GM12878 (cell line): ENCODE data around the gene SPINDOC. TPM values are rescaled to one million over a fixed set of nuclear protein-coding genes. Genes with fewer than 3 reads are reported as not detected.

Experiments used
- ATAC-seq: fragments of 200-7000 bp; cut with Tn5 transposase; 3 replicates; pipeline ENCODE4 v1.9.1; 2020; ENCODE audit warnings: mild to moderate bottlenecking, moderate library complexity
- BruUV-seq: library from RNA; stranded (reverse); fragments of 400-500 nt; replicated peaks from 2 replicates; lab custom pipeline; 2021; lab: Mats Ljungman, UMichigan
- CTCF ChIA-PET: fragments of 300-600 bp; sonication (Branson Sonifier 250); formaldehyde crosslinking; extraction: SDS; loops from one replicate; lab custom pipeline; 2021; ENCODE audit warnings: inconsistent platforms; lab: Yijun Ruan, JAX
- POLR2A ChIA-PET: fragments of 350-600 bp; formaldehyde crosslinking; extraction: SDS; loops from one replicate; lab custom pipeline; 2021; ENCODE audit warnings: inconsistent platforms; lab: Charles Lee
- RAD21 ChIA-PET: fragments of 300-600 bp; sonication (Branson Sonifier 250); formaldehyde crosslinking; loops from one replicate; lab custom pipeline; 2023; ENCODE audit warnings: antibody characterized with exemption; ENCODE audit not compliant: unreplicated experiment; lab: Charles Lee
- SMC1A ChIA-PET: fragments of 300-600 bp; sonication (Branson Sonifier 250); formaldehyde crosslinking; loops from one replicate; lab custom pipeline; 2023; ENCODE audit not compliant: unreplicated experiment, uncharacterized antibody; lab: Charles Lee
- DNase-seq: peaks from one replicate; pipeline ENCODE4 v3.0.0-alpha.2; 2011; ENCODE audit warnings: low read depth, low spot score
- FAIRE-seq: peaks from 3 replicates; lab custom pipeline; 2011; peaks lifted over from hg19 to GRCh38; lab: Jason Lieb, UNC
- H2AFZ ChIP-seq: 2 replicates; pipeline ENCODE4 v1.6.0; 2011; ENCODE audit warnings: low read depth, low read length, control low read depth; ENCODE audit not compliant: control insufficient read depth
- H3K27ac ChIP-seq: 2 replicates; pipeline ENCODE4 v1.5.1; 2011; ENCODE audit warnings: control low read depth; ENCODE audit not compliant: control insufficient read depth, insufficient read depth
- H3K27me3 ChIP-seq, 2 experiments: replicated peaks in 1 of 2; 2 replicates each; pipeline versions ENCODE4 v1.6.0 to v1.6.1; 2011; ENCODE audit warnings: low read length in 1 of 2; ENCODE audit not compliant: control insufficient read depth in 2 of 2, insufficient read depth in 2 of 2
- H3K36me3 ChIP-seq, 2 experiments: 2 replicates each; pipeline ENCODE4 v1.5.1; 2011; ENCODE audit warnings: low read length in 1 of 2; ENCODE audit not compliant: control insufficient read depth in 2 of 2, insufficient read depth in 2 of 2
- H3K4me1 ChIP-seq: 2 replicates; pipeline ENCODE4 v1.6.1; 2011; ENCODE audit warnings: mild to moderate bottlenecking, low read length, moderate library complexity, mixed read lengths; ENCODE audit not compliant: control insufficient read depth, insufficient read depth
- H3K4me2 ChIP-seq: 2 replicates; pipeline ENCODE4 v1.6.0; 2011; ENCODE audit warnings: control low read depth; ENCODE audit not compliant: control insufficient read depth, insufficient read depth
- H3K4me3 ChIP-seq: fragments of 200-600 bp; sonication (generic); 2 replicates; pipeline ENCODE4 v1.5.1; 2016
- H3K79me2 ChIP-seq: 2 replicates; pipeline ENCODE4 v1.6.0; 2011; ENCODE audit warnings: low read length; ENCODE audit not compliant: control insufficient read depth, insufficient read depth
- H3K9ac ChIP-seq: 2 replicates; pipeline ENCODE4 v1.8.0; 2011; ENCODE audit warnings: low read length, control low read depth, mixed read lengths; ENCODE audit not compliant: control insufficient read depth, insufficient read depth
- H3K9me3 ChIP-seq: replicated peaks from 3 replicates; pipeline ENCODE4 v1.5.1; 2011; ENCODE audit warnings: mild to moderate bottlenecking, low read length; ENCODE audit not compliant: control insufficient read depth, insufficient read depth
- H4K20me1 ChIP-seq: 2 replicates; pipeline ENCODE4 v1.6.0; 2011; ENCODE audit not compliant: control insufficient read depth, insufficient read depth
- MXI1 ChIP-seq: fragments of 150-350 bp; IDR thresholded peaks from 2 replicates; pipeline ENCODE4 v1.6.1; 2011; ENCODE audit warnings: low read depth, mild to moderate bottlenecking, inconsistent platforms, low read length, improper control_type of control experiment
- SPI1 ChIP-seq: IDR thresholded peaks from 2 replicates; pipeline ENCODE4 v1.6.1; 2011; ENCODE audit warnings: low read depth, mild to moderate bottlenecking, low read length, moderate library complexity, borderline replicate concordance; ENCODE audit not compliant: insufficient read depth
- TAF1 ChIP-seq: IDR thresholded peaks from 2 replicates; pipeline ENCODE4 v1.6.1; 2011; ENCODE audit warnings: mild to moderate bottlenecking, low read depth, low read length, borderline replicate concordance
- WGBS: methylation state at CpG from one replicate; pipeline ENCODE4 v1.1.6; 2016; ENCODE audit warnings: low lambda C conversion rate; ENCODE audit not compliant: insufficient replicate concordance, insufficient coverage; ENCODE audit errors: missing lambda C conversion rate; 5-methylcytosine and 5-hydroxymethylcytosine counted together
- in situ Hi-C: fragments of 300-500 bp; cut with MboI; formaldehyde crosslinking; loops from 9 replicates; pipeline ENCODE4 v1.14.3; 2018; ENCODE audit warnings: mixed read lengths
- intact Hi-C: fragments of 100-400 bp; cut with micrococcal nuclease; formaldehyde crosslinking; loops from one replicate; pipeline ENCODE4 v1.14.2; 2022; ENCODE audit not compliant: unreplicated experiment
- polyA plus RNA-seq, 11 experiments: library from polyadenylated mRNA; depleted of rRNA in 4 of 11; unstranded in 6 of 11; stranded (reverse) in 5 of 11; fragments of >200 nt; fragmentation: Nextera tagmentation in 4 of 11; fragmentation: Illumina TruSeq in 1 of 11; extraction: Ambion mirVana in 4 of 11; extraction: Trizol in 1 of 11; gene quantifications; 1 replicate in 1 of 11; 2 replicates in 10 of 11; pipeline versions ENCODE4 v1.2.1 to v1.2.3, GENCODE V29; 2011 to 2016; ENCODE audit warnings: inconsistent platforms in 2 of 11, missing spikeins in 2 of 11, low read depth in 1 of 11
- total RNA-seq, 4 experiments: library from RNA; depleted of rRNA in 3 of 4; stranded (reverse); fragments of >200 nt in 3 of 4; fragmentation: Illumina TruSeq in 1 of 4; extraction: Trizol in 1 of 4; gene quantifications; 2 replicates each; pipeline versions ENCODE4 v1.2.1 to v1.2.3, GENCODE V29; 2013 to 2021
- TF ChIP-seq, protein P1 (sequence below): fragments of 450-650 bp; IDR thresholded peaks from 2 replicates; pipeline ENCODE4 v1.6.1; 2017; ENCODE audit warnings: low read depth, mild to moderate bottlenecking, moderate library complexity

Gene SPINDOC
- total and polyA plus RNA-seq, 10 of the 15 experiments (the other 5 are each of a cell fraction or from before 2014, with no cell fraction given) = 0.88 to 38.2 (median 16.9) TPM

DNA sequence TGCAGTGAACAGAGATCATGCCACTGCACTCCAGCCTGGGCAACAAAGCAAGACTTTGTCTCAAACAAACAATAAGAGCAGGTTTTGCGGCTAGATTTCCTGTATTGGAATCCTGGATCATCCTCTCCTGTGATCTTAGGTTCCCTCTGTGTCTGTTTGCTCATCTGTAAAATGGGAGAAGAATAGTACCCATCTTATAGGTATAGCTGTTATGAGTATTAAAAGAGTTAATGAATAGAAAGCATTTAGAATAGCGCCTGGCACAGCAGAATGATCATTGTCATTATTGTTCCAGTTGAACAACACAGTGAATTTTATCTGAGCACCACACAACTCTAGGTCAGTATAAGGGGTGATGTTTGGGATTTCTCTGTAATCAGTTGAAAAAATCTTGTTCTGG is 36.4 kb downstream of the SPINDOC start:
- 89% methylated on average over 2 of the region's 2 CpGs for WGBS
- Histone ChIP-seq H3K27me3 (no peaks in the 10 kb centered on the region), H3K9ac (no peak overlapping the region), H3K4me3 (no peak overlapping the region), H3K4me1 (peaks cover 12% of the 10 kb centered on the region), H3K79me2 (peaks cover 72% of the 10 kb centered on the region), H3K36me3 (peaks cover 2 to 15% of the 10 kb centered on the region in 2 experiments; a peak in 3 of 4 replicates), H3K9me3 (no peaks in the 10 kb centered on the region), H2AFZ (no peak overlapping the region), H4K20me1 (no peaks in the 10 kb centered on the region; the same call in 1 of the 2 replicates), H3K4me2 (no peak overlapping the region), H3K27ac (no peak overlapping the region)
- SMC1A ChIA-PET = interaction anchor here (1.5 to 4.0 kb wide), 3 partner anchors 10 to 96 kb away, joined by 4 to 16 read pairs (median 12); partner anchors contain the start of gene MARK2
- RAD21 ChIA-PET = no interaction called here
- intact Hi-C loops (no loop called here), in situ Hi-C loops (no loop called here)
- POLR2A ChIA-PET = interaction anchor here (0.9 to 1.5 kb wide), 2 partner anchors 8 to 10 kb away, joined by 3 to 8 read pairs; partner anchors contain the start of gene MARK2
- DNase-seq (no peak), ATAC-seq (no peak), FAIRE-seq (no peak)
- TF ChIP-seq, protein P1, sequence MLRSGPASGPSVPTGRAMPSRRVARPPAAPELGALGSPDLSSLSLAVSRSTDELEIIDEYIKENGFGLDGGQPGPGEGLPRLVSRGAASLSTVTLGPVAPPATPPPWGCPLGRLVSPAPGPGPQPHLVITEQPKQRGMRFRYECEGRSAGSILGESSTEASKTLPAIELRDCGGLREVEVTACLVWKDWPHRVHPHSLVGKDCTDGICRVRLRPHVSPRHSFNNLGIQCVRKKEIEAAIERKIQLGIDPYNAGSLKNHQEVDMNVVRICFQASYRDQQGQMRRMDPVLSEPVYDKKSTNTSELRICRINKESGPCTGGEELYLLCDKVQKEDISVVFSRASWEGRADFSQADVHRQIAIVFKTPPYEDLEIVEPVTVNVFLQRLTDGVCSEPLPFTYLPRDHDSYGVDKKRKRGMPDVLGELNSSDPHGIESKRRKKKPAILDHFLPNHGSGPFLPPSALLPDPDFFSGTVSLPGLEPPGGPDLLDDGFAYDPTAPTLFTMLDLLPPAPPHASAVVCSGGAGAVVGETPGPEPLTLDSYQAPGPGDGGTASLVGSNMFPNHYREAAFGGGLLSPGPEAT = no peak
- TF ChIP-seq MXI1 = no peak
- no peak for TF ChIP-seq SPI1
- TF ChIP-seq TAF1 = no peak
- BruUV-seq = no TSS peak
- CTCF ChIA-PET = no interaction called here
